Stimulated activated CD8-positive, alpha-beta memory T cell treated with anti-CD3 and anti-CD28 coated beads, Interleukin-7, amount 100 ng/mL, for 48 hours (primary cell): Measurements from ENCODE around the gene MYLK3.
"Not testable (repeated sequence)": the region's sequence is repeated elsewhere in the genome, so short reads cannot be mapped to it uniquely, and the experiment has no call there.

Experiments
- DNase-seq, 2 donors: peaks; one replicate each; pipeline ENCODE4 v3.0.0-alpha.2; 2020; ENCODE audit warnings: low read depth in 1 of 2; ENCODE audit errors: extremely low read depth in 1 of 2

Gene MYLK3

DNA sequence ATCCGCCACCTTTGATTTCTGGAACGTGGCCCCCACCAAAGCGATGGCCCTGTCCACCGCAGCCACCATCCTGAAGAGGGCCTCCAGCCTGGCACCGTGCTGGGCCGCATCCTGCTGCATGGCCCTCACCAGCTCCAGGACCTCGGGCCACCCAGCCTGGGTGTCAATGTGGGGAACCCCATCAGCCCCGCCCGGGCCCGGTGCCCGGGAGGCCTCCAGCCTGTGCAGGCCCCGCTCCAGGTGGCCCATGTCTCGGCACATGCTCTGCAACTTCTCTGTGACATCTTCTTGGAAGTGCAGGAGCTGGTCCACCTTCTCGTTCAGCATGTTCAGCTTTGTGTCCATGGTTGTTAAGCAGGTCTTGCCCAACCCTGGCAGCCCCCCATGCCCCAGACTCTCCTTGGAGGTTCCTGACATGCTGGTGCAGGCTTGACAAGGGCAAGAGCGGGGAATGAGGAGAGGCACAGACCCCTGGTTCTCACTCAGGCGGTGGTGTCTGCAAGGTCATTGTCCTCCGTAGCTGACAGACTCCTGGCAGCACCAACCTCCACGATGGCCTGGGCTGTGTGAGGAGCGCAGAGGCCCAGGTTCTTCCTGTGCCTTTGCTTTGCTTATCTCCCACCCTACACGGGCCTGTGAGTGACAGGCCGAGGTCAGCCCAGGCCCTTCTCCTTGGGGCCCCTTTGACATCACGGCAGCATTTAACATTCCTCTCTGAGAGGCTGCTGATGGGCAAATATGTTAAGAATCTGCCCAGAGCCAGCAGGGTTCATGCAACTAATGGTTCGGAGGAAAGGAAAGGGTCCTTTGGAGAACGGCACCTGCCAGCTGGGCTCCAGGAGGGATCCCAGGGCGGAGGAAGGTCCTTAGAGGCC, at the start of gene MYLK3:
TSS of gene MYLK3 (minus strand) at position 568 of the 875 bp plus-strand sequence. CDS start at position 417, 151 bp downstream.
- no peak for DNase-seq

DNA sequence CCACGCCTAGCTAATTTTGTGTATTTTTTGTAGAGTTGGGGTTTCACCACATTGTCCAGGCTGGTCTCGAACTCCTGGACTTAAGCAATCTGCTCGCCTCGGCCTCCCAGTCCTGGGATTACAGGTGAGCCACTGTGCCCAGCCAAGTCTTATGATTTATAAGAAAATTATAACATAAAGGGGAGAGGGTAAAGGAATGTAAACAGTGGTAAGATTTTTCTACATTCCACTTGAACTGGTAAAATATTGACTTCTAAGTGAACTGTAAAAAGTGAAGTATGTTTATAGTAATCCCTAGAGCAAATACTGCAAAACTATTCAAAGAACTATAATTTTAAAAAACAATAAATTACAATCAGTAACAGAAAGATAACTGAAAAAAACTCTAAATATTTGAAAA, 49.4 kb upstream of the MYLK3 start:
- no peak for DNase-seq

DNA sequence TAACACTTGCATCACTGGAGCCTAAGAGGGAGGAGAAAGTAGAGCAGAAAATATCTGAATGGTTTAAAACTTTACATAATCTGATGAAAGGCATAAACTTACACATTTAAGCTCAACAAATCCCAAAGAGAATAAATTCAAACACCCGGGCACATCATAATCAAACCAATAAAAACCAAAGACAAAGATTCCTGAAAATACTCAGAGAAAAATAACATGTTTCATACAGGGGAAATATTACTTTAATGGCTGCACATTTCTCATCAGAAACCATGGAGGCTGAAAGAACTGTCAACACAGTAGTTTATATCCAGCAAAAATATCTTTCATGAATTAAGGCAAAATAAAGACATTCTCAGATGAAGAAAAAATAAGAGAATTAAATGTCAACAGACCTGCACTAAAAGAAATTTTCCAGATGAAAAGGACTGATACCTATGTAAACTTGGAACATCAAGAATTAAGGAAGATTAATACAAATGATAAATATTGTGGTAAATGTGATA, 48.7 kb upstream of the MYLK3 start:
- no peak for DNase-seq

DNA sequence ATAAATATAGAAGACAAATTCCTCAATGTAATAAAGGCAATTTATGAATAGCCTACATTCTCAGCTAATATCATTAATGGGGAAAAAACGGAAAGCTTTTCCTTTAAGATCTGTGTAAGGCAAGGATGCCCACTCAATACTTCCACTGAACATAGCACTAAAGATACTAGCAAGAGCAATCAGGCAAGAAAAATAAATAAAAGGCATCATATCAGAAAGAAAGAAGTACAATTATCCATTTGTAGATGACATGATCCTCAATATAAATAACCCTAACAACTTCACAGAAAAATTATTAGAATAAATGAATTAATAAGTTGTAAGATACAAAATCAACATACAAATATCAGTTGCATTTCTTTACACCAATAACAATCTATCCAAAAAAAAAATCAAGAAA, 45.7 kb upstream of the MYLK3 start:
- no peak for DNase-seq

DNA sequence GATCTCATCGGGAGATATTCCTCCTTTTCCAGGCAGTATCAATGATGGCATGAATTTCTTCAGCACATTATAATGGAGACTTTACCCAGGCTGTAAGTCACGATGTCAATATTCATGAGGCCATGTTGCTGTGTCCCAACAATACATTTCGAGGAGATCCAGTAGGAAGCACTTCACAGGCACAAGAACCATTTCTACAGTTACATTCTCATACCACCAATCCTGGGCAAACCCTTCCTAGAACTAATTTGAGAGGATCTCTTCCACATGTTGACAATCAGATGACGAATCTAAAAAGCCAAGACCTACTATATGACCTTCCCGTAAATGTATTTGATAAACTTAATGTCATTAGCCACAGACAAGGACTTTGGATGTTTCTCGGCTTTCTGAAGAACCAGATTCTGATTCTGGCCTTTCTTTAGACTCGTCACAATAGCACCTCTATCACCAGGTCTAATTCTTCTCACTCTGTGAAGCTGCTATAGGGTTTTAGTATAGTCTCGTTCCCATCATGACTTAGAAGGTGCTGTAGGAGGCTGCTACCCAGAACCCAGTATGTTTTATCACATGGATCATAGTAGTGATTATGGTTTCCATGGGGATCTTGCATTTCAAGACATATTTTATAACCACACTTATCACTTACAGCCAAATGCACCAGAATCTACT, 42.6 kb upstream of the MYLK3 start:
- DNase-seq, result no peak

DNA sequence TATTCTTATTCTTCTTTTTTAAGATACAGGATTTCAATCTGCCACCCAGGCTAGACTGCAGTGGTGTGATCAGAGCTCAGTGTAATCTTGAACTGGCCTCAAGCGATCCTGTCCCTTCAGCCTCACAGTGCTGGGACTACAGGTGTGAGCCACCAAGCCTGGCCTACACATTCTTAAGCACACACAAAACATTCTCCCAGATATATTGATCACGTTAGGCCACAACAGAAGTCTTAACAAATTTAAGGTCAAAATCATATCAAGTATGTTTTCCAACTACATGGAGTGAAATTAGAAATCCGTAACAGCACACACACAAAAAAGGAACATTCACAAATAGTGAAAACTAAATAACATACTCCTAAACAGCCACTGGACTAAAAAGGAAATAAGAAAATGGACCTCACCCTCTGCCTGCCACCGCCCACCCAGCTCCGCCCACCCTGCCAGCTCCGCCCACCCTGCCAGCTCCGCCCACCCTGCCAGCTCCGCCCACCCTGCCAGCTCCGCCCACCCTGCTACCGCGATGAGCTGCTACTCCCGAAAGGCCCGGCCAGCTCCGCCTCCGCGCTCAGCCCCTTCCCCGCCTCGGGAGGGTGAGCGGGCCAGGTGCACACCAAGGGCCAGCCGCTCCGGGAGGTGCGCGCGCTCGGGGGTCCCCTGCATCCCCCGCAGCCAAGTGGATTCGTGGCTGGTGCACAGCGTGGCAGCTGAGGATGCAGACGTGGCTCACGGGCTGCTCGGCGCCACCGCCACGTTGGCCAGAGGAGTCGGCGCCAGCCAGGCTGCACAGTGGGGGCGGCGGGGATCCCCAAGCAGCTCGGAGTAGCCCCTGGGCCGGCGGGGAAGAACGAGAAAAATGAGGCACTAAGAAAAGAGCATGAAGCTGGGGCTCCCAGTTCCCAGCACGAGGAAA, 41.6 kb upstream of the MYLK3 start:
- DNase-seq, result peak; percentile 61 to 65

DNA sequence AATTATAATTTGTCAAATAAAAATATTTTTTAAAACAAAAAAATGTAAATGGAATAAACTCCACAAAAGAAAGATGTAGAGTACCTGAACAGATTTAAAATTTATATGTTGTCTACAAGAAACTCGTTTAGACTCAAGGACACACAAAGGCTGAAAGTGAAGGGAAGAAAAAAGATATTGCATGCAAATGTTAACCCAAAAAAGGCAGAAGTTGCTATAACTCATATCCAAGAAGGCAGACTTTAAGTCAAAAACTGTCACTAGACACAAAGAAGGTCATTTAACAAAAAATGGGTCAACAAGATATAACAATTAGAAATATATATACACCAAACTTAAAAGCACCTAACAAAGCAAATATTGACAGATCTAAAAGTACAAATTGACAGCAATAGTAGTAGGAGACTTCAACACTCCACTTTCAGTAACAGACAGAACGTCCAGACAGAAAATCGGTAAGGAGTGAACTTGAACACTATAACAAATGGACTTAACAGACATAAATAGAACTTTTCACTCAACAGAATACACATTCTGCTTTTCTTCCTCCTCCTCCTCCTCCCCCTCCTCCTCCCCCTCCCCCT, 40.8 kb upstream of the MYLK3 start:
- no peak for DNase-seq

DNA sequence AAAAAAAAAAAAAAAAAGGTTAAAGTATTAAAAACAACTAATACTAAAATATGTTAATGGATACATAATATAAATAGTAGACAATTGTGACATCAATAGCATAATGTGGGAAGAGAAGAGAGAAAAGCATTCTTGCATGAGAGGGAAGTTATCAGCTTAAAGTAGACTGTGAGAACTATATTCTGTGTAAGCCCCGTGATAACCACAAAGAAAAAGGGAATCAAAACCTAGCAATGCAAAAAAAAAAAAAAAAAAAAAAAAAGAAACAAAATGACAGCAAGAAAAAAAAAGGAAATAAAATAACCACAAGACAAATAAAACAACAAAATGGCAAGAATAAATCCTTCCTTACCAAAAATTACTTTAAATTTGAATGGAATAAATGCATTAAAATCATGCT, 39.8 kb upstream of the MYLK3 start:
- no peak for DNase-seq

DNA sequence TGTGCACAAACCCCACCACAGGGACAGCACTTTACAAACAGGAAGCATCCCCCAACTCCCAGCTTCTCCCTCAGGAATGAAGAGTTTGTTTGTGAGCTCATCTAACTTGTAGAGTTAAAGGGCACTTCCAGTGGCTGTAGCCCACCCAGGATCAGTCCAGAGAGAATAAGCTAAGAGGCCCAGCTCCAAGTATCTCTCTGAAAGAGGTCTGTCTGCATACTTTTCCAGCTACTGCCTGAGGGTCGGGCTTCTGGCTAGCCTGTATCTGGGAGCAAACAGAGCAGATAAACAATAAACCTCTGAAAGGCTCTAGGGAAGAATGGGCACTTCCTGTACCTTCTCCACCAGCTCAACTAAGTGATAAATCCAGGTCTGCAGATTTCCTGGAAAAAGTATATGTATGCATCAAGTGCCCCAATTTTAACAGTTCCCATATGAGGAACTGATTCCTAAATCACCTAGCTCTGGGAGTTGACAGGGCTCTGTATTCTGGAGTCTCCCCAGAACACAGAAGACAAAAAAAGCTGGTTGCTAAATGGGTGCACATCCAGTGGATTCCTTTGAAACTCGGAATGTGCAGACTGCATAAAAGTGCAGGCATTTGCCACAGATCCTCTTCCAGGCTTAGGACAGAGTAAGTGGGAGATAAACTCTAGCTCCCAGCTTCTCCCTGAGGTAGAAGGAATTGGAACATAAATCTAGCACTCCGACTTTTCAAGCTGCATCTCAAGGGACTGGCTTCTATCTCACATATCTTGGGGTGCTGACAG, 37.1 kb upstream of the MYLK3 start:
- DNase-seq, result no peak

DNA sequence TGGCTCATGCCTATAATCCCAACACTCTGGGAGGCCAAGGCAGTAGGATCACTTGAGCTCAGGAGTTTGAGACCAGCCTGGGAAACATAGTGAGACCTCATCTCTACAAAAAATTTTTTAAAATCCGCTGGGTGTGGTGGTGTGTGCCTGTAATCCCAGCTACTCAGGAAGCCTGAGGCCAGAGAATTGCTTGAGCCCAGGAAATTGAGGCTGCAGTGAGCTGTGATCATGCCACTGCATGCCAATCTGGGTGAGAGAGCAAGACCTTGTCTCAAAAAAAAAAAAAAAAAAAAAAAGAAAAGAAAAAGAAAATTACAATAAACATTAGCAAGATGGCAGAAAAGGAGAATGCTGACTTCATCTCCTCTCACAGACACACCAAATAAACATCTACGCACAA, 36.4 kb upstream of the MYLK3 start:
- DNase-seq, result not testable (repeated sequence)

DNA sequence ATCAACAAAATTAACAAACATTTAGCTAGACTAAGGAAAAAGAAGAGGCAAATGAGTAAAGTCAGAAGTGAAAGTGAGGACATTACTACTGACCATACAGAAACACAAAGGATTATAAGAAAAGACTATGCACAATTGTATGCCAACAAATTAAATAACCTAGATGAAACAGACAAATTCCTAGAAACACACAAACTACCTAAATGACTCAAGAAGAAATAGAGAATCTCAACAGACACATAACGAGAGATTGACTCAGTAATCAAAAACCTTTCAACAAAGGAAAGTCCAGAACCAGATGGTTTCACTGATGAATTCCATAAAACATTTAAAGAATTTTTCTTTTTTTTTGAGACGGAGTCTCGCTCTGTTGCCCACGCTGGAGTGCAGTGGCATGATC, 35.7 kb upstream of the MYLK3 start:
- no peak for DNase-seq

DNA sequence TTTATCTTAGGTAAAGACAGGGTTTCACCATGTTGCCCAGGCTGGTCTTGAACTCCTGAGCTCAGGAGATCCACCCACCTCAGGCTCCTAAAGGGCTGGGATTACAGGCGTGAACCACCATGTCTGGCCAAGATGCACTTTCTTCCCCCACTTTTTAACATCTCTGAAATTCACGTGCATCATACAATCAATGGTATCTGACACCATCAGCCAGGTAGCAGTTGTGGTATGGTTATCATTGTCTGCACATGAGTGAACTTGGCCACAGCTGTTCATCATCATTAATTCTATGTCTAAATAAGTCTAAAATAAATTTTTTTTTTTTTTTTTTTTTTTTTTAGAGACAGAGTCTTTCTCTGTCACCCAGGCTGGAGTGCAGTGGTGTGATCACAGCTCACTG, 34.2 kb upstream of the MYLK3 start:
- no peak for DNase-seq

DNA sequence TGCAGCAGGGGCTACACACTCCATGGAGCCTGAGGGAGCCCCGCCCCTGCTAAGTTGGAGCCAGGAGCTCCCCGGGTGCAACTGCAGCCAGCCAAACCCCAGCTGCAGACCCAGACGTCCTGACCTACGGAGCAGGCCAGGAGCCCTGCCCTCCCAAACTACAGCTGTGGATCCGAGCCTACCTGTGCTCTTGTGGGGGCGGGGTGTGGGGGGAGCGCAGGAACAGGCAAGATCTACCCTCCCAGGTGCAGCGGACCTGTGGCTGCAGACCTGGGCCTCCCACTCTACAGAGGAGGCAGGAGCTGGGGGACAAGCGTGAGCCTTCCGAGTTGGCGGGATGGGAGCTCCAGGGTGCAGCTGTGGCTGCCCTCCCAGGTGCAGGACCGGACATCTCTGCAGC, 29.7 kb upstream of the MYLK3 start:
- no peak for DNase-seq

DNA sequence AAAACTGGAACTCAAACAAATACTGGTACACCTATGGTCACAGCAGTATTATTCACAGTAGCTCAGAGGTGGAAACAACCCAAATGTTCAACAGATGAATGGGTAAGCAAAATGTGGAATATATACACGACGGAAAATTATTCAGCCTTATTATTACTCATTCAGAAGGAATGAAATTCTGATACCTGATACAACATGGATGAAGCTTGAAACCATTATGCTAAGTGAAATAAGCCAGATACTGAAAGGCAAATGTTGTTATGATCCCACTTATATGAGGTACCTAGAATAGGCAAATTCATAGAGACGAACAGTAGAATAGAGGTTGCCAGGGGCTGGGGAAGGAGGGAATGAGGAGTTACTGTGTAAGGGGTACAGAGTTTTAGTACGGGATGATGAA, 27.1 kb upstream of the MYLK3 start:
- DNase-seq, result no peak

DNA sequence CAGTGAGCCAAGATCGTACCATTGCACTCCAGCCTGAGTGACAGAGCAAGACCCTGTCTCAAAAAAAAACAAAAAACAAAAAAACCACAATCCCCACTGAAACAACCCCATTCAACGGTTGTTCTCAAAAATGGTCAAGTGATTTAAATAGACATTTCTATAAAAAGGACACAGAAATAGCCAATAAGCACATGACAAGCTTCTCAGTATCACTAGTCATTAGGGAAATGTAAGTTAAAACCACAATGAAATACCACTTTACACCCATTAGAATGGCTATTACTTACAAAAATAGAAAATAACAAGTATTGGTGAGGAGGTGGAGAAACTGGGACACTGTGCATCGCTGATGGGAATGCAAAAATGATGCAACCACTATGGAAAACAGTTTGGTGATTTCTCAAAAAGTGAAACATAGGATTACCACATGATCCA, 26.6 kb upstream of the MYLK3 start:
- DNase-seq, result no peak

DNA sequence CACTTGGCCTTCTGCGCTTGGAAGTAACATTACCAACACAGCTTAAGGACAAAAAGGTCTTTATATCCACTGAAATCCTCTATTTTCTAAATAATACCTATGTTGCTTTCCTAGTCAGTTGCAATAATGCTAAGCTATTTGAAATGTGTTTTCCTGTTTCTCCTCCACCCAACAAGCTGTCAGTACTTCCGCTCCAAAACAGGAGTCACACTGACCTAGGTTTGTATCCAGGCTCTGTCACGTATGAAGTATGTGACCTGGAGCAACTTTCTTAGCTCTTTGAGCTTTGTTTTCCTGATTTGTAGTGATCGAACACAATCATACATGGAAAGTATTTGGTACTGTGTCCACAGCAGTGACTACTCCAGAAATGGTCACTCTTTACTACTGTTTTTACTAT, 24.3 kb upstream of the MYLK3 start:
- no peak for DNase-seq

DNA sequence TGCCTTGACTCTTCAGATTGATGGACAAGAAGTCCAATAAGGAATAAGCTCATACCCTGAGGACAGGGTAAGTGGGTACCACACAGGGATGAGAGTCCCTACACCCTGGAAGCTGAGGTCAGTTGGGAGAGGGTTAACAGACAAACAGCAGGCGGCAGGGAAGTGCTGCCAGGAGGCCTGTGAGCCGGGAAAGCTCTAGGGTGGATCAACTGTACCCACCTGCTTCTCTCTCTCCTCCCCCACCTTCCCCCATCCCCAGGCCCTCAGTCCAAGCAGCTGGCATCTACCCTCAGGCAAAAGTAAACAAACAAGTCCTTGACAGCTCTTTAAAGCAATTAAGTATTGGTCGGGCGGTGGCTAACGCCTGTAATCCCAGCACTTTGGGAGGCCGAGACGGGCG, 20.7 kb upstream of the MYLK3 start:
- no peak for DNase-seq

DNA sequence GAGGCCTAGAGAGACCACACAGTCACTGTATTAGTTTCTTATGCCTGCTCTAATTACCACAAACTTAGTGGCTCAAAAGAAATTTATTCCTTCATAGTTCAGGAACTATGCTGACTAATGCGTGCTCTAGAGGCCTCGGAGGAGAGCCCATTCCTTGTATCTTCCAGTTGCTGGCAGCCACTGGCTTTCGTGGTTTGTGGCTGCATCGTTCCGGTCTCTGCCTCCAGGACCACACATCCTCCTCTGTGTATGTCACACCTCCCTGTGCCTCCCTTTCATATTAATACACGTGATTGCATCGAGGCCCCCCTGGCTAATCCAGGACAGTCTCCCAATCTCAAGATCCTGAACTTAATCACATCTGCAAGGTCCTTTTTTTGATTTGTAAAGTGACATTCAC, 16.9 kb upstream of the MYLK3 start:
- DNase-seq, result no peak

DNA sequence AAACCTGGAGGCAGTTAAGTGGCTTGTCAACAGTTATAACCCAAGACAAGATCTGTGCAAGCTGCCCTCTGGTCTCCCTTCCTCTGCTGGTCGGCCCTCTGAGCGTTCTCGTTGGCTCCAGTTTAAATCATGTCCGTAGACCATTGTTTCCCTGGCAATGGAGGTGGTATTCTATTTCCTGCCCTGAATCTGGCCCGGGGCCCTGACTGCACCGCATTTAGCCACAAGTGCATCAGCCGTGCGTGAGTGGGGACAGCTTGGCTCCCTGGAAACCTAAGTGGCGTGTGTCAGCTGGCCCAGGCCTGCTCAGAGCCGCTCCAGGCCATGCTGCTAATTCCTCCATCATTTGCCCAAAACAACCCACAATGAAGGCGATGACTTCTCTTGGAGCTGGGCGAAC, 15.0 kb upstream of the MYLK3 start:
- no peak for DNase-seq

DNA sequence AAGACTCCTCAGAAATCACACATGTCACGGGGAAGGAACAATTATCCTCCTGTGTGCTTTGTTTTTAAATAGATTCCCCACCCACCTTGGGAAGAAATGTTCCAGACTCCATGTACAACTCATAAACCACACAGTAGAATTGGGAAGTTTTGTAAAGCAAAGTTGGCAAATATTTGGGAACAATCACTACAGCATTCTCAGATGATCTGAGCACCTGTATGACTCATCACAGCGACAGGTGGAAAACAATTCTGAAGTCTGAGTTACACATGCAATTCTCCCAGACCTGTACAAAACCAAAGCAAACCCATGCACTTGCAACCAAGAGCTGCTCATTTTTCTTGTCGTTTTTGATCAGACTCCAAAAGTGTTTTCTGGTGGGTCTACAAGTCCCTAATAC, 14.4 kb upstream of the MYLK3 start:
- DNase-seq, result no peak
